Measurements from ENCODE around the gene BAAT. TPM values are rescaled to one million over a fixed set of nuclear protein-coding genes. Genes with fewer than 3 reads are reported as not detected.

BAAT gene
- total and polyA plus RNA-seq, 7 donors, result 0.60 TPM; not detected in 6

- Histone ChIP-seq H3K36me3 (no peaks in the 10 kb centered on the region), H3K4me3 (no peak overlapping the region), H3K9me3 (no peaks in the 10 kb centered on the region), H3K4me1 (no peaks in the 10 kb centered on the region), H3K27me3 (no peaks in the 10 kb centered on the region), H3K27ac (no peak overlapping the region)
- 74 to 81% methylated on average over 2 of the region's 2 CpGs for WGBS, 2 donors
- TF ChIP-seq EP300 (IDR thresholded peaks at IDR 0.05) (no peak), POLR2A (IDR thresholded peaks at IDR 0.05) (no peak), POLR2AphosphoS5 (IDR thresholded peaks at IDR 0.05) (no peak)
- TF ChIP-seq, protein P1, sequence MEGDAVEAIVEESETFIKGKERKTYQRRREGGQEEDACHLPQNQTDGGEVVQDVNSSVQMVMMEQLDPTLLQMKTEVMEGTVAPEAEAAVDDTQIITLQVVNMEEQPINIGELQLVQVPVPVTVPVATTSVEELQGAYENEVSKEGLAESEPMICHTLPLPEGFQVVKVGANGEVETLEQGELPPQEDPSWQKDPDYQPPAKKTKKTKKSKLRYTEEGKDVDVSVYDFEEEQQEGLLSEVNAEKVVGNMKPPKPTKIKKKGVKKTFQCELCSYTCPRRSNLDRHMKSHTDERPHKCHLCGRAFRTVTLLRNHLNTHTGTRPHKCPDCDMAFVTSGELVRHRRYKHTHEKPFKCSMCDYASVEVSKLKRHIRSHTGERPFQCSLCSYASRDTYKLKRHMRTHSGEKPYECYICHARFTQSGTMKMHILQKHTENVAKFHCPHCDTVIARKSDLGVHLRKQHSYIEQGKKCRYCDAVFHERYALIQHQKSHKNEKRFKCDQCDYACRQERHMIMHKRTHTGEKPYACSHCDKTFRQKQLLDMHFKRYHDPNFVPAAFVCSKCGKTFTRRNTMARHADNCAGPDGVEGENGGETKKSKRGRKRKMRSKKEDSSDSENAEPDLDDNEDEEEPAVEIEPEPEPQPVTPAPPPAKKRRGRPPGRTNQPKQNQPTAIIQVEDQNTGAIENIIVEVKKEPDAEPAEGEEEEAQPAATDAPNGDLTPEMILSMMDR (IDR thresholded peaks at IDR 0.05), result no peak
- DNase-seq, result no peak
- intact Hi-C loops (cut with DNase I), result no loop called here
These were observed 14.8 kb downstream of the BAAT start for GRCh38 chr9:101369884-101370531.

DNA sequence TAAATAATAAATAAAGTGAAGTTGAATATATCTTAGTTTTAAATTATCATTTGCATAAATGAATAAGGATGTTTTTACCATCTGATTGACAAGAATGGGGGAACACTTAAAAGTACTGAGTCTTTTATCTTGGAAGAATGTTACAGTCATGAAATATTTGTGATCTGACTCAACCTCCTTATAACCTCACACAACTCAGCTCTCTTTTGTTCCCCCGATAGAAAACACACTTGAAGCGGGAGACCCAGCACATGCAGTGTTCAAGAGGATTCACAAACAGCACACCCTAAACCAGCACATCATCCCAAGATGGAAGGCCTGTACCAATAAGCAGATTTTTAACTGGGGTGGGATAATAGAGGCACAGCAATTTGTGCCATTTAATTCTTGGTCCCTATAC, 15.5 kb downstream of the BAAT start:
- no peak for TF ChIP-seq EP300 (IDR thresholded peaks at IDR 0.05)
- no peak for TF ChIP-seq POLR2A (IDR thresholded peaks at IDR 0.05)
- TF ChIP-seq, protein P1 (IDR thresholded peaks at IDR 0.05), result no peak
- no peak for TF ChIP-seq POLR2AphosphoS5 (IDR thresholded peaks at IDR 0.05)
- H3K36me3 ChIP-seq, result no peaks in the 10 kb centered on the region
- H3K9me3 ChIP-seq, result no peaks in the 10 kb centered on the region
- 92 to 95% methylated on average over 2 of the region's 2 CpGs for WGBS, 2 donors
- no peaks in the 10 kb centered on the region for H3K4me1 ChIP-seq
- intact Hi-C loops (cut with DNase I), result no loop called here
- H3K27me3 ChIP-seq, result no peaks in the 10 kb centered on the region
- no peak overlapping the region for H3K27ac ChIP-seq
- DNase-seq, result no peak
- no peak overlapping the region for H3K4me3 ChIP-seq

DNA sequence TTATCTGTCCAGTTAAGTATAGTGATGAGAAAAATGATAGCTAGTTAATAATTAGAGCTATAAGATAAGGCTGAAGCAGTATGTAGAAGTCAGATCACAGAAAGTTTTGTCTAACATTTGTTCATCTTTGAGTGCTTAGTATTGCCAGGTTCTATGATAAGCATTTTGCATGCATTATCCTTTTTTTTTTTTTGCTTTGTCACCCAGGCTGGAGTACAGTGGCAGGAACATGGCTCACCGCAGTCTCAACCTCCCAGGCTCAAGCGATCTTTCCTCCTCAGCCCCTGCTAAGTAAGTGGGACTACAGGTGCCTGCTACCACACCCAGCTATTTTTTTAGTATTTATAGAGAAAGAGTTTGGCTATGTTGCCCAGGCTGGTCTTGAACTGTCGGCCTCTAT, 17.5 kb downstream of the BAAT start:
- Histone ChIP-seq H3K36me3 (no peaks in the 10 kb centered on the region), H3K4me1 (no peaks in the 10 kb centered on the region), H3K9me3 (no peaks in the 10 kb centered on the region), H3K4me3 (no peak overlapping the region), H3K27ac (no peak overlapping the region), H3K27me3 (no peaks in the 10 kb centered on the region)
- 93 to 96% methylated on average over 3 of the region's 3 CpGs for WGBS, 2 donors
- TF ChIP-seq POLR2A (IDR thresholded peaks at IDR 0.05), result no peak
- TF ChIP-seq, protein P1 (IDR thresholded peaks at IDR 0.05), result no peak
- no peak for TF ChIP-seq POLR2AphosphoS5 (IDR thresholded peaks at IDR 0.05)
- TF ChIP-seq EP300 (IDR thresholded peaks at IDR 0.05), result no peak
- intact Hi-C loops (cut with DNase I), result no loop called here
- DNase-seq, result no peak

DNA sequence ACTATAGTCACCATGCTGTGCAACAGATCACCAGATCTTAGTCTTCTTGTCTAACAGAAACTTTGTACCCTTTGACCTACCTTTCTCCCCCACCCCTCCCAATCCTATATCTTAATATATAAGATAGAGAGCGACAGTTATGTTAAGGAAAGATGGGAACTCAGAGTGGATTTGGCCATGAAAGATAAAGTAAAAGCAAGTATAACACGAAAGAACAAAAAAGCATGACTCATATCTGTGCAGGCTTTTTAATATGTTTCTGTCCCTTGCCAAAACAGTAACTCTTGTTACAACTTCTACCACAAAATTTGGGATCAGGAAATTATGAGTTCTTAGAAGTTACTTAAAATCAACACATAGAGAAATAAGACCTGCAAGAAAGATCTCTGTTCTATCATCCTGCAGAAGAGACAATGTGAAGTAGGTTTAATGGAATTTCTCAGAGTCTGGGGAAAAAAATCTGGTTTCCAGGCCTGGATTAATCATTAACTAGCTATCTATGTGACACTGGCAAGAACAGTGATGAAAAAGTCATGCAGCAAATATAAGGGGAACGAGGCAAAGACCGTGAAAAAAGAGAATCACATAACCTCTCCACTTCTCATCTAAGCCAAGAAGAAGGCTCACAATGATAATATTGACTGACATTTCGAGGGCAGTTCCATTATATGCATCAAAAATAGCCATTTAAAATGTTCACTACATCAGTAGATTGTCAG, 18.6 kb downstream of the BAAT start:
- WGBS, 2 donors, result 29 to 50% methylated on average over 5 of the region's 5 CpGs
- no peak for DNase-seq
- TF ChIP-seq, protein P1 (IDR thresholded peaks at IDR 0.05), result no peak
- TF ChIP-seq EP300 (IDR thresholded peaks at IDR 0.05), result no peak
- no peak for TF ChIP-seq POLR2A (IDR thresholded peaks at IDR 0.05)
- TF ChIP-seq POLR2AphosphoS5 (IDR thresholded peaks at IDR 0.05), result no peak
- no peak overlapping the region for H3K4me3 ChIP-seq
- H3K9me3 ChIP-seq, result no peaks in the 10 kb centered on the region
- no peaks in the 10 kb centered on the region for H3K36me3 ChIP-seq
- H3K4me1 ChIP-seq, result no peaks in the 10 kb centered on the region
- H3K27me3 ChIP-seq, result no peaks in the 10 kb centered on the region
- H3K27ac ChIP-seq, result no peak overlapping the region
- intact Hi-C loops (cut with DNase I), result no loop called here
